GM12891 (cell line): Measurements from ENCODE around the gene KLHDC7A.

Experiments
- PAX5 ChIP-seq: IDR thresholded peaks from 2 replicates; pipeline ENCODE4 v1.6.1; 2011; ENCODE audit warnings: low read length, moderate library complexity, mild to moderate bottlenecking; ENCODE audit not compliant: insufficient read depth, severe bottlenecking
- POLR2A ChIP-seq: IDR thresholded peaks from 2 replicates; pipeline ENCODE4 v1.6.1; 2011; ENCODE audit warnings: low read depth, low read length, control low read depth
- POLR2AphosphoS5 ChIP-seq: IDR thresholded peaks from 2 replicates; pipeline ENCODE4 v1.6.1; 2011; ENCODE audit warnings: low read depth, low read length, control low read depth
- POU2F2 ChIP-seq: IDR thresholded peaks from 2 replicates; pipeline ENCODE4 v1.6.1; 2011; ENCODE audit warnings: low read depth, mild to moderate bottlenecking, control low read depth, low read length, moderate library complexity
- SPI1 ChIP-seq: IDR thresholded peaks from 2 replicates; pipeline ENCODE4 v1.6.1; 2011; ENCODE audit warnings: low read depth, low read length, control low read depth
- TAF1 ChIP-seq: IDR thresholded peaks from 2 replicates; pipeline ENCODE4 v1.6.1; 2011; ENCODE audit warnings: low read depth, low read length, control low read depth

GRCh38 chr1:18475234-18475905 lies 5.4 kb upstream of the KLHDC7A start:
- TF ChIP-seq POLR2A (no peak), POLR2AphosphoS5 (no peak), TAF1 (no peak), POU2F2 (no peak), PAX5 (no peak), SPI1 (no peak)
